GM21529 (cell line): ENCODE data around the gene NUCB1.
"Not testable (repeated sequence)": the region's sequence is repeated elsewhere in the genome, so short reads cannot be mapped to it uniquely, and the experiment has no call there.

ENCODE experiments used
- ATAC-seq: cut with Tn5 transposase; IDR thresholded peaks from one replicate; pipeline ENCODE4 v1.9.1; 2021; ENCODE audit not compliant: unreplicated experiment

NUCB1 gene

DNA sequence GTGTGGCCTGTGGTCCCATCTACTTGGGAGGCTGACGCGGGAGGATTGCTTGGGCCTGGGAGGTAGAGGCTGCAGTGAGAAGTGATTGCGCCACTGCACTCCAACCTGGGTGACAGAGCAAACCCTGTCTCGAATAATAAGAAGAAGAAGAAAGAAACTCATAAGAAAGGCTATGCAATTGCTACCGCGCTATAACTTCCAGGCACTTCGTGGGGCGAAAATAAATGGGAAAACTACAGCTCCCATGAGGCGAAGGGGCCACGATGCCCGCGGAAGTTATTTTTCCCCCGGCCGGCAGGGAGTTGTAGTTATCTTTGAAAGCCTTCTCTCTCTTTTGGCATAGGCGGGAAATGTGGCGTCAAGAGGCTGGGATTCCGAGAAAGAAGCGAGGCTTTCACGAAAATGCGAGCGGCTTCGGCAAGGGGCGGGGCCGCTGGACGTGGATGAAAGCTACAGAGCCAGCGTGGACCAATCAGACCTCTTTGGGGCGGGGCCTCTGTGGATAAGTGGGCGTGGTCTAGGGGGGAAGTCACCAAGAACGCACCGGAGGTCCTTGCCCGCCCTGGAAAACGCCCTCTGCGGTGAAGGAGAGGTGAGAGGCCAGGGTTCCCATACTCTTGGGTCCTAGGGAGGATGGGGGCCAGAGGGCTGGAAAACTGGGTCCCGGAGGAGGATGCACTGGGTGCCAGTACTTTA is at the start of gene NUCB1:
NUCB1 (plus strand) TSS at position 532 of the 696 bp plus-strand sequence. CDS start 485 bp downstream, outside the sequence.
- ATAC-seq = peak; percentile 86

DNA sequence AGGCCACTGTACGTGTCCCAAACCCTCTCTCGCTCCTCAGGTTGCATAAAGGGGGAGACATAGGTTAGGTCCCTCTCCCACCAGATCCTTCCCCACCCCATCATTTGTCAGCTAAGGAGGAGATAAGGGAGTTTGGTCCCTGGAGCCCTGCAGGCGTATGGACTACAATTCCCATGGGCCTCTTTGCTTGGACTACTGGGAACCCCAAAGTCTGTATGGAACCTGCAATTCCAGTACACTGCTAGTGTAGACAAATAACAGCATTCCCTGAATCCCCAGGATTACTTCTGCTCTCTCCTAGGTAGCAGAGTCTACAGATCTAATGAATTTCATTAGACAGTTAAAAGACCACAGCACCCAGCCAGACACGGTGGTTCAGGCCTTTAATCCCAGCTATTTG is 47.8 kb upstream of the NUCB1 start:
- no peak for ATAC-seq

DNA sequence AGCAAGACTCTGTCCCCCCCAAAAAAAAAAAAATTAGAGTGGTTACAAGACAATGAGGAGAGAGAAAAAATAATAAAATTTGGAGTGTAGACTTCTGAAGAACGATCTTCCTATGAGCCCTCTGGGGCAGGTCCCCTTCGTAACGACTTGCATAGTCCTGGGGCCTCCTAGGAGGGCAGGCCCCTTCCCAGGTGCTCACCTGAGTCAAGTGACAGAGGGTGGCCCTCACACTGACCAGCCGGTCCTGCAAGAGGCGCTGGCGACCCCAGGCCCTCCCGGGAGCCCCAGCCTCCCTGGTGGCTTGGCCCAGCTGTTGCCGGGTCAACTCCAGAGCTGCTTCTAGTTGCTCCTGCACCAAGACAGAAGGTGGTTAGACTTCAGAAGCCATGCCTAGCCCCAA is 46.6 kb upstream of the NUCB1 start:
- no peak for ATAC-seq

DNA sequence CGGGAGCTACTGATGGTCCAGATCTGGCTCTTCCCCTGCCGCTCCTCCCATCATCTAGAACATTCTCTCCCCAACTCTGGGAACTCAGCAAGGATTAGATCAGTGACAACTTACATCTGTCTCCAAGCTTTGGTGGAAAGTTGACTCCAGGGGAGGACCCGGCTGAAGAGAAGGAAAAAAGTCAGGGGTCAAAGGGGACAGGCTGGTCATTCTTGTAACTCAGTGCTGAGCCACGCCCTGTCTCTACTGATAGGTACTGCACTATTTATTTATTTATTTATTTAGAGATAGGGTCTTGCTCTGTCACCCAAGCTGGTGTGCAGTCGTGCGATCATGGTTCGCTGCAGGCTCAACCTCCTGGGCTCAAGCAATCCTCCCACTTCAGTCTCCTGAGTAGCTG is 46.0 kb upstream of the NUCB1 start:
- no peak for ATAC-seq

DNA sequence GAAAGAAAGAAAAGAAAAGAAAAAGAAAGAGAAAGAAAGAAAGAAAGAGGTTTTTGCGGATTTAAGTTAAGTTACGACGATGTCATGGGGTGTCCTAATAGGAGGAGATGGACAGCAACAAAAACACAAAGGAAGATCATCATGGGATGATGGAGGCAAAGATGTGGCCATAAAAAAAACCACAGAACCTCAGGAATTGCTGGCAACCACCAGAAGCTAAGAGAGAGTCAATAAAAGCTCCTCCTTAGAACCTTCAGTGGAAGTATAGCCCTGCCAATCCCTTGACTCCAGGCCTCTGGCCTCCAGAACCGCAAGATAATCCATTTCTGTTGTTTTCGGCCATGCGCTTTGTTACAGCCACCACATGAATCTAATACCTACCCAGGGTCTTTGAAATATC is 43.2 kb upstream of the NUCB1 start:
- ATAC-seq = no peak

DNA sequence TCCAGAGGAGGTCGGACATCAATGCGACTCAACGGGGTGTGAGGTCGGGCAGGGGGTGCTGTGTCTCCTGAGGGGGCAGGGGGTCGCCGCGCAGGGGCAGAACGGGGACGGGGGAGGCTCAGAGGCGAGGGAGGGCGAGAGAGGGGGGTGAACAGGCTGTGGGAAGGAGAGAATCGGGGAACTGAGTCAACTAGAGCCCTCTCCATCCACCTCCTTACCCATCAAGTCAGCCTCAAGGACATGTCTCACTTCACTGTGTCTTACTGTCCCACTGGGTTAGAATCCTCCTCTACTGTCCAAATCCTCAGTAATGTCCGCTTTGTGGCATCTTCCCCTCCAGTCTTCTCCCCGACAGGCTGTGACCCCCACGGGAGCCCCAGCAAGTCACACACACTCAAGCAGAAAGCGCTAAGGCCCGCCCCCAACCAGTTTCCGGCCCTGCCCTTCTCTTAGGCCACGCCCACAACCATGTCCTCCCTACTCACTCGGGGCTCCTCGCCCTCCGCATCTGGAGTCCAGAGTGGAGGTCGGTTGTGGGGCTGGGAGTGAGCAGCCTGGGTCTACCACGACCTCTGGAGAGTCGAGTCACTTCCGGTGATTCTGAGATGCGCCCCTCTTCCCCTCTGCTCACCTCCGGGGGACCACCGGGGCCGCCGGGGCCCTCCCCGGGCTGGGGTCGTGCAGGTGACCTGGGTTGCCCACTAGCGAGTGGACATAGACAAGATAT is 41.0 kb upstream of the NUCB1 start:
- ATAC-seq = peak; percentile 49

DNA sequence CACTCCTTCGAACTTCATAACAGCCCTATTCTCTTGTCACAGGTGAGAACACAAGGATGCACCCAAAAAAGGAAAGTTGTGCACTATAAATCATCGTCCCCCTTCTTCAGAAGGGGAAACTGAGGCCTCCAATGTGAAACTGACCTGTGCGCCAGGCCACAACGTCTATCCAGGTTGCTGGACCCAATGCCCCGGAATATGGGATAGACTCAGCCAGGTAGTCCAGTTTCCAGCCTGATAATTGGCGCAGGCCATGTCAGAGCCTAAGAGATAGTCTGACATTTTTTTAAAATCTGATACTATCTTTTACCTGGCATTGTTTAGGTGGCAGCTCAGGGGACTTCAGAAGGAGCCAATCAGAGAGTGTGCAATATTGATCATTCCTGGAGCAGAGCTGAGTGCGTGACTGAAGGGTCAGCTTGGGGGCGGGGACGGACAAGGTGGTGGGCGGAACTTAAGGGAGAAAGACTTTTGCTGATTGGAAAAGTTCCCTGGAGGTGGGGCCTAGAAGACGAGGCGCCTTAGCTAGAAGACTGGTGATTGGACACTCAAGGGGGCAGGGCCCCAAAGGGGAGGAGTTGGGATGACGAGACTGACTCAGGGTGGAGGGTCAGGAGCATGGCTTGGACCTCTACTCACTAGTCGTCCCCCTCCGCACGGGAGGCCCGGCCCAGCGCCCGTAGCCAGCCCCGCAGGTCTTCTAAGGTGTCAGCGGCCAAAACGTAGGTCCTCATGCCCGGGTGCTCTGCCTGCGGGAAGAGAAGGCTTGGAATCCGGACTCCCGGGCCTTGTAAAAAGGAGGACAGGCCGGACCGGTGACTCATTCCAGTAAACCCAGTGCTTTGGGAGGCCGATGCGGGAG is 40.2 kb upstream of the NUCB1 start:
- ATAC-seq = no peak

DNA sequence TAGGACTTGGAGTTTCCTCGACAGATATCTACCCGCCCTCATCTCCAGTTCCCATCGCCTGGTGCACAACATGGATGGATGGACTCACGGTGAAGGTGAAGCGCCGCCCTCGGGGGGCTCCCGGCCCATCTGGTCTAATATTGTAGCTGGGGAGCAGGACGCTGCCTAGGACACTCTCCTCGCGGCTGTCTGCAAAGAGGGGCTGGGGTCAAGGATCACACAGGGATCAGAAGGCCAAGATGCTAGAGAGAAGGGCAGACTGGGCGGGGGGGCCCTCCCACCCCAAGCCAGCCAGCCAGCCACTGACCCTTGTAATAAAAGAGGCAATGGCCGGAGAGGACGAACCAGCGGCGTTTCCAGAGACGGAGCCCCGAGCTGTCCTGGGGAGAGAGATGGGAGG is 38.8 kb upstream of the NUCB1 start:
- no peak for ATAC-seq

DNA sequence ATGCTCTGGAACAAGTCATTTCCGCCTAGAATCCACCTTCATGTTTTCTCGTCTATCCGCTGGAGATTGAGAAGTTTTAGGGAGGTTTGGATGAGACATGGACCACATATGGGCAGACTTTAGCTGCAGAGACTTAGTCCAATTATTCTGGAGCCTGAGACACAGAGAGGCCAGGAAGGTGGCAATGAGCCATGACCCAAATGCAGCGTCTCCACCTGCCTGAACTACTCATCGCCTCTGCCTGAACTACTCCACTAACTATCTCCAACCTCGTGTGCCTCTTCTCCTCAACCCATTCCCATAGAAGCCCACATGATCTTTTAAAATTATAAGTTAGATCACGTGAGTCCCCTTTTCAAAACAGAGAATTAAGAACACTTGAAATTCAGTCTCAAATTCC is 37.3 kb upstream of the NUCB1 start:
- ATAC-seq = no peak

DNA sequence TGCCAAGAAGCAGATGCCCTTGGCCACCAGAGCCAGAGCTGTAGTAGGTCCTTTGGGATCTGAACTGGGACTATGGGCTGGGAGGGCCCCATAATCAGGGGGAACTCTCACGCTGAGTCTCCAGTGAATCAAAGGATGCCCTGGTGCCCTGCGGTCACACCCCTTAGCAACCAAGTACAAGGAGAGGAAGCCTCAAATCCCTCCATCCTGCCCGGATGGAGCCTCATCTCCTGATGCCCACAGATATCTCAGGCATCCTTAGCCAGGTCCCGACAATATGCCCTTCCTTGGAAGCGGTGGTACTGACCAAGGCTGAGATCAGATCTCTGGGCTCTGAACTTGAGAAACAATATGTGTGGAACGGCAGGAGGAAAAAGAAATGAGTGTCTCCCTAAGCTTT is 33.4 kb upstream of the NUCB1 start:
- ATAC-seq = no peak

DNA sequence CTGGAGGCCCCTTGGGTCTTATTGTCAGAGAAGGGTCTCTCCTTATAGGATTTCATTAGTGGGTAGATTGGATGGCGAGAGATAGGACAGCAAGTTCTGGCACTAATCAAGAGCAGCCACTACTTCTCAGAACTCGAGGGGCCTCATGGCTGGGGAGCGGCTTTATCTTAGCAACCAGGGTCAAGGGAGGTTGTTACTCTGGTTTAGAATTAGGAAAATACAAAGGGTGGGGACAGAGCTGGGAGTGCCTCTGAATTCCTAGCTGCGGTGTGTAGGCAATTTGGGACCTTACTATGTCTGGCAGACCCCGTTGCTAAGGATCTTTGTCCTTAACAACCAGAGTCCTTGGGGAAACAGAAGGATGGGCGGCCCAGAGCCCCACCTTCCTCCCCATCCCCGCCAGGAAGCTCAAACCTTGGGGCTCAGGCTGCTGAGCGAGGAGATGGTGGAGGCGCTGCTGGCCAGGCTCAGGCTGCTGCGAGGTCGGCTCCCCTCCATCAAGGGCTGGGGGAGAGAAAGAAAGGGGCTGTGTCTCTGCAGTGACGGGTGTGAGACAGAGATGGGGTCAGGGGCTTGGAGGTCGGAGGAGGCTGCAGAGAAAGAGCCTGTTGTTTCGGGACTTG is 32.9 kb upstream of the NUCB1 start:
- no peak for ATAC-seq

DNA sequence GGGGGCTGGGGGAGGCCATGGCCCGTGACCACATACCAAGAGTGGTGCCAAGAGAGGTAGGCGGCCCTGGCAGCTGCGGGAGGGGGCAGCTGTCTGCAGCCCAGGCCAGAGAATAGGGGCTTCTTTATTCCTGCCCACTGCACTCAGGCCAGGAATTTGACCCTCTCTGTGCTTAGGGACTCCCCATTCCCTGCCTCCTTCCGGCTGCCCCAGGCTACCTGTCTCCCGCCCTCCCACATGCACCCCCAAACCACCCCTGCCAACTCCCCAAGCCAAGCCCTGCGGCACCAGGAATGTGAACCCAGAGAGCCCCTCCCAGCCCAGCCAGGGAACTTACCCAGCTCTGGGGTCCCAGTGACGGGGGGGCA is 32.4 kb upstream of the NUCB1 start:
- ATAC-seq = no peak

DNA sequence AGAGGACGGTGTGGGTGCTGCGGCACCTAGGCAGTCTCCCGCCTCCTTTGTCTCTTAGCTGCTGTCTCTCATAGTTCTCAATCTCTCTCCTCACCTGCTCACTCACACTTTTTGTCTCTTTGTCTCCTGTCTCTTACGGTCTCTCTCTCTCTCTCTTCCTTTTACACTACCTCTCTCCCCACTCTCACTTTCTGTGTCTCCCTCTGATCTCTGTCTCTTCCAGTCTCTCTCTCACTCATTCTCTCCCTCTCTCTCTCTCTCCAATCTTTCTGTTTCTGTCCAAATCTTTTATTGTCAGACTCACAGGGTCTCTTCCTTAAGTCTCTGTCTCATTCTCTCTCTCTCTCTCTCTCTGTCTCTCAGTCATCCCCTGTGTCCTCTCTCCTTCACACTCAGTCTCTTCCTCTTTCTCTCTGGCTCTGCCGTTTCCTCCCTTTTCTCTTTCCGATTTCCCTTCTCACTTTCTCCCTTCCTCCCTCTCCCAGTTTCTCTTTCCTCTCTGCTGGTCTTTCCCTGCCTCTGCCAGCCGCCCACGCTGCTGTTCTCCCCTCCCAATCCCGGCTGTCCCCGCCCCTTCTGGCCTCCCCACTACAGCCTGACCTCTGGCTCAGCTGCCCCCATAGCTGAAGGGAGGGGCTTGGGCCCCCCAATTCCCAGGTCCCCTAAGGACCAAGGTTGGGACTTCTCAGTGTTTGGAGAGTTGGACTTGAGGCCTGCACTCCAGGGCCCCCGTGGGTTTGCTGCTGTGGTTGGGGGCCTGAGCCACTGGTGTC is 31.8 kb upstream of the NUCB1 start, which contains the start of gene PLEKHA4:
PLEKHA4 (minus strand) TSS at position 504 of the 773 bp plus-strand sequence. CDS start 997 bp downstream, outside the sequence.
- ATAC-seq = no peak

DNA sequence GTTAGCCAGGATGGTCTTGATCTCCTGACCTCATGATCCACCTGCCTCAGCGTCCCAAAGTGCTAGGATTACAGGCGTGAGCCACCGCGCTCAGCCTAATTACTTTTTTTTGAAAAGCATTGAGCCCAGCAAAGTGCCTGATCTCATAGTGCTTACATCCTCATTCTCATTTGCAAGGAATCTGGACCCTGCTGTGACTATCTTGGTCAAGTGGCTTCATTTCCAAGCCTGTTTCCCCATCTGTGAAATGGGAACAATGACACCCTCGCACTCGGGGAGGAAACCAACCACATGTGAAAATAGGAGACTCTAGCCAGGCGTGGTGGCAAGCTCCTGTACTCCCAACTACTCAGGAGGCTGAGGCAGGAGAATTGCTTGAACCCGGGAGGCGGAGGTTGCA is 30.1 kb upstream of the NUCB1 start:
- no peak for ATAC-seq

DNA sequence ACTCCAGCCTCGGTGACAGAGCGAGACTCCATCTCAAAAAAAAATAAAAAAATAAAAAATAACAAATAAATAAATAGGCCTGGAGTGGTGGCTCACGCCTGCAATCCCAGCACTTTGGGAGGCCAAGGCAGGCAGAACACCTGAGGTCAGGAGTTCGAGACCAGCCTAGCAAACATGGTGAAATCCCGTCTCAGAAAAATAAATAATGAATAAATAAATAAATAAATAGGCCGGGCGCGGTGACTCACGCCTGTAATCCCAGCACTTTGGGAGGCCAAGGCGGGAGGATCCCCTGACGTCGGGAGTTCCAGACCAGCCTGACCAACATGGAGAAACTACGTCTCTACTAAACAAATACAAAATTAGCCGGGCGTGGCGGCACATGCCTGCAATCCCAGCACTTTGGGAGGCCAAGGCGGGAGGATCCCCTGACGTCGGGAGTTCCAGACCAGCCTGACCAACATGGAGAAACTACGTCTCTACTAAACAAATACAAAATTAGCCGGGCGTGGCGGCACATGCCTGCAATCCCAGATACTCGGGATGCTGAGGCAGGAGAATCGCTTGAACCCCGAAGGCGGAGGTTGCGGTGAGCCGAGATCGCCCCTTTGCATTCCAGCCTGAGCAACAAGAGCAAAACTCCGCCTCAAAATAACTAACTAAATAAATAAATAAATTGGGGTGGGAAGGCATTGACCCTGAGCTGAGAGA is 28.5 kb upstream of the NUCB1 start:
- ATAC-seq = not testable (repeated sequence)

DNA sequence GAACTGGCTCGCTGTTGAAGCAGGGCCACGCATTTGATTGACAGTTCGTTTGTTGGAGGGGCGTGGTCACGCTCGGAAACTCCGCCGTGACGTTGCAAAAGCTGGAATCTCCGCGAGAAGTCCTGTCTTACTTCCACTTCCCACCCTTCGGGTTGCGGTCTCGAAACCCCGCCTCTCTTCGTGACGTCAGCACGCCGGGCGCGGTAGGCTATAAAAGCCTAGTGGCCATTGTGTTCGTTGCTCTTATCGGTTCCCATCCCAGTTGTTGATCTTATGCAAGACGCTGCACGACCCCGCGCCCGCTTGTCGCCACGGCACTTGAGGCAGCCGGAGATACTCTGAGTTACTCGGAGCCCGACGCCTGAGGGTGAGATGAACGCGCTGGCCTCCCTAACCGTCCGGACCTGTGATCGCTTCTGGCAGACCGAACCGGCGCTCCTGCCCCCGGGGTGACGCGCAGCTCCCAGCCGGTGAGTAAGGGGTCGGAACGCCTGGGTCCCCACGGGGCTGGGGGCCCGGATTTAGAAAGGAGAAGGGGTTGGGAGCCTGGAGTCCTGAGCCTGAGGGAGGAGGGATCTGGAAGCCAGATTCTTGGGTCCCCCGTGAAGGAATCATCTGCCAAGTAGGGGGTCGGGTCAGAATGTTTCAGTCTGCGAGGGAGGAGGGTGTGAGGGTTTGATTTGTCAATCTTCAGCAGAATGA is 27.8 kb upstream of the NUCB1 start, which contains the start of gene PPP1R15A:
PPP1R15A (plus strand) TSS at position 240 of the 702 bp plus-strand sequence. CDS start 813 bp downstream, outside the sequence.
- no peak for ATAC-seq

DNA sequence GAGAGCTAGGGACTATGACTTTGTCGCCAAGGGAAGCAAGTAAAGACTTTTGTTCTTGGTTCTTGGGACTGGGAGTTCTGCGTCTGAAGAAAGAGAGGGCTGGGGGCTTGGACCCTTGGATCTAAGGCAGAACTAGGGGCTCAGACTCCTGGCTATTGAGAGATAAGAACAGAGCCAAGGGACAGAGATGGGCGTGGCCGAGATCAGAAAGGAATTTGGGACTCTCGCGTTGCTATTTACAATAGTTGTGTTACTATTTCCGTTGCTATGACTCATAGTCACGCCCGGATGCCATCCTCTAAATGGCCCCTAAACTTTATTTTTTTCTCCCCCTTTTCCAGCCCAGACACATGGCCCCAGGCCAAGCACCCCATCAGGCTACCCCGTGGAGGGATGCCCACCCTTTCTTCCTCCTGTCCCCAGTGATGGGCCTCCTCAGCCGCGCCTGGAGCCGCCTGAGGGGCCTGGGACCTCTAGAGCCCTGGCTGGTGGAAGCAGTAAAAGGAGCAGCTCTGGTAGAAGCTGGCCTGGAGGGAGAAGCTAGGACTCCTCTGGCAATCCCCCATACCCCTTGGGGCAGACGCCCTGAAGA is 27.1 kb upstream of the NUCB1 start:
- no peak for ATAC-seq

DNA sequence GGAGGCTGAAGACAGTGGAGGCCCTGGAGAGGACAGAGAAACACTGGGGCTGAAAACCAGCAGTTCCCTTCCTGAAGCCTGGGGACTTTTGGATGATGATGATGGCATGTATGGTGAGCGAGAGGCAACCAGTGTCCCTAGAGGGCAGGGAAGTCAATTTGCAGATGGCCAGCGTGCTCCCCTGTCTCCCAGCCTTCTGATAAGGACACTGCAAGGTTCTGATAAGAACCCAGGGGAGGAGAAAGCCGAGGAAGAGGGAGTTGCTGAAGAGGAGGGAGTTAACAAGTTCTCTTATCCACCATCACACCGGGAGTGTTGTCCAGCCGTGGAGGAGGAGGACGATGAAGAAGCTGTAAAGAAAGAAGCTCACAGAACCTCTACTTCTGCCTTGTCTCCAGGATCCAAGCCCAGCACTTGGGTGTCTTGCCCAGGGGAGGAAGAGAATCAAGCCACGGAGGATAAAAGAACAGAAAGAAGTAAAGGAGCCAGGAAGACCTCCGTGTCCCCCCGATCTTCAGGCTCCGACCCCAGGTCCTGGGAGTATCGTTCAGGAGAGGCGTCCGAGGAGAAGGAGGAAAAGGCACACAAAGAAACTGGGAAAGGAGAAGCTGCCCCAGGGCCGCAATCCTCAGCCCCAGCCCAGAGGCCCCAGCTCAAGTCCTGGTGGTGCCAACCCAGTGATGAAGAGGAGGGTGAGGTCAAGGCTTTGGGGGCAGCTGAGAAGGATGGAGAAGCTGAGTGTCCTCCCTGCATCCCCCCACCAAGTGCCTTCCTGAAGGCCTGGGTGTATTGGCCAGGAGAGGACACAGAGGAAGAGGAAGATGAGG is 26.4 kb upstream of the NUCB1 start:
- no peak for ATAC-seq
